PC-9 (cell line): ENCODE data around the gene TELO2.

Experiments used
- CTCF ChIP-seq: fragments of 200-600 bp; sonication (generic); conservative IDR thresholded peaks from 2 replicates; pipeline ENCODE4 v1.6.1; 2017; ENCODE audit warnings: mixed run types, antibody characterized with exemption, mild to moderate bottlenecking, moderate library complexity
- EZH2 ChIP-seq: fragments of 200-600 bp; sonication (generic); IDR thresholded peaks from 2 replicates; pipeline ENCODE4 v1.8.0; 2017; ENCODE audit warnings: antibody characterized with exemption, low read depth

- TF ChIP-seq CTCF (no peak), EZH2 (no peak)
These were observed 12.8 kb downstream of the TELO2 start for GRCh38 chr16:1505912-1506311.
